OCI-LY7 (cell line): ENCODE results near the gene DAB1. TPM values are rescaled to one million over a fixed set of nuclear protein-coding genes. Genes with fewer than 3 reads are reported as not detected.

Source experiments
- BruUV-seq: library from RNA; stranded (reverse); fragments of 400-500 nt; replicated peaks from 2 replicates; lab custom pipeline; 2021; lab: Mats Ljungman, UMichigan
- CTCF ChIA-PET: fragments of 300-600 bp; sonication (Branson Sonifier 250); formaldehyde crosslinking; loops from one replicate; lab custom pipeline; 2022; ENCODE audit warnings: antibody characterized with exemption; ENCODE audit not compliant: unreplicated experiment; lab: Charles Lee
- POLR2A ChIA-PET: fragments of 300-600 bp; sonication (Branson Sonifier 250); formaldehyde crosslinking; loops from one replicate; lab custom pipeline; 2022; ENCODE audit warnings: antibody characterized with exemption; lab: Charles Lee
- DNase-seq: peaks from one replicate; pipeline ENCODE4 v3.0.0-alpha.2; 2015; ENCODE audit warnings: low spot score
- H2AFZ ChIP-seq: fragments of 200-600 bp; sonication (generic), shearing (Covaris generic); 2 replicates; pipeline ENCODE4 v1.6.1; 2014; ENCODE audit warnings: mild to moderate bottlenecking, antibody characterized with exemption, low read length, moderate library complexity
- H3K27ac ChIP-seq: fragments of 200-600 bp; sonication (generic); 2 replicates; pipeline ENCODE4 v1.5.1; 2014; ENCODE audit warnings: mixed run types, low read depth, mild to moderate bottlenecking, moderate library complexity, low read length, inconsistent platforms; ENCODE audit not compliant: poor library complexity, severe bottlenecking
- H3K36me3 ChIP-seq: fragments of 200-600 bp; sonication (generic); 2 replicates; pipeline ENCODE4 v1.6.1; 2014; ENCODE audit warnings: mild to moderate bottlenecking, antibody characterized with exemption, low read length, moderate library complexity, mixed read lengths; ENCODE audit not compliant: insufficient read depth
- H3K4me1 ChIP-seq: fragments of 200-600 bp; sonication (generic); 2 replicates; pipeline ENCODE4 v1.5.1; 2014; ENCODE audit warnings: mild to moderate bottlenecking, low read length; ENCODE audit not compliant: insufficient read depth, poor library complexity, severe bottlenecking
- H3K4me2 ChIP-seq: fragments of 200-600 bp; sonication (generic); 2 replicates; pipeline ENCODE4 v1.6.1; 2014; ENCODE audit warnings: mild to moderate bottlenecking, low read length
- H3K4me3 ChIP-seq: fragments of 200-600 bp; sonication (generic); 2 replicates; pipeline ENCODE4 v1.5.1; 2014; ENCODE audit warnings: mild to moderate bottlenecking, low read depth, low read length; ENCODE audit not compliant: poor library complexity, severe bottlenecking
- H3K79me2 ChIP-seq: fragments of 200-600 bp; sonication (generic); 2 replicates; pipeline ENCODE4 v1.6.1; 2016; ENCODE audit warnings: low read depth, mild to moderate bottlenecking, low read length, moderate library complexity, mixed read lengths; ENCODE audit not compliant: insufficient read depth
- H3K9me2 ChIP-seq: fragments of 200-600 bp; sonication (generic); 2 replicates; pipeline ENCODE4 v1.6.1; 2016; ENCODE audit warnings: mild to moderate bottlenecking, low read length, mixed read lengths; ENCODE audit not compliant: insufficient read depth
- H3K9me3 ChIP-seq: fragments of 200-600 bp; sonication (generic); 2 replicates; pipeline ENCODE4 v1.6.1; 2014; ENCODE audit warnings: mild to moderate bottlenecking, mixed run types, low read length, mixed read lengths
- H4K20me1 ChIP-seq: fragments of 200-600 bp; sonication (generic); 2 replicates; pipeline ENCODE4 v1.6.1; 2014; ENCODE audit warnings: mild to moderate bottlenecking, antibody characterized with exemption, low read length, moderate library complexity, mixed read lengths; ENCODE audit not compliant: insufficient read depth
- EZH2phosphoT487 ChIP-seq: fragments of 200-600 bp; sonication (generic); IDR thresholded peaks from 2 replicates; pipeline ENCODE4 v1.6.1; 2018; ENCODE audit warnings: low read depth, borderline replicate concordance, mild to moderate bottlenecking, mixed run types, antibody characterized with exemption, low read length, moderate library complexity, mixed read lengths
- intact Hi-C: fragments of 100-400 bp; cut with micrococcal nuclease; formaldehyde crosslinking; loops from one replicate; pipeline ENCODE4 v1.10.0; 2022; ENCODE audit not compliant: unreplicated experiment
- total RNA-seq, 2 experiments: library from RNA; depleted of rRNA in 1 of 2; stranded (reverse); fragments of >200 nt in 1 of 2; shearing (Covaris generic) in 1 of 2; gene quantifications; 2 replicates each; pipeline ENCODE4 v1.2.3, GENCODE V29; 2014 to 2022
- TF ChIP-seq, protein P1 (sequence below): fragments of 200-600 bp; sonication (generic); conservative IDR thresholded peaks from 2 replicates; pipeline ENCODE4 v1.5.1; 2014; ENCODE audit warnings: mild to moderate bottlenecking, antibody characterized with exemption, low read length, moderate library complexity, mixed read lengths

The DAB1 gene
- total RNA-seq, 2 experiments from 2014 or later: not detected

DNA sequence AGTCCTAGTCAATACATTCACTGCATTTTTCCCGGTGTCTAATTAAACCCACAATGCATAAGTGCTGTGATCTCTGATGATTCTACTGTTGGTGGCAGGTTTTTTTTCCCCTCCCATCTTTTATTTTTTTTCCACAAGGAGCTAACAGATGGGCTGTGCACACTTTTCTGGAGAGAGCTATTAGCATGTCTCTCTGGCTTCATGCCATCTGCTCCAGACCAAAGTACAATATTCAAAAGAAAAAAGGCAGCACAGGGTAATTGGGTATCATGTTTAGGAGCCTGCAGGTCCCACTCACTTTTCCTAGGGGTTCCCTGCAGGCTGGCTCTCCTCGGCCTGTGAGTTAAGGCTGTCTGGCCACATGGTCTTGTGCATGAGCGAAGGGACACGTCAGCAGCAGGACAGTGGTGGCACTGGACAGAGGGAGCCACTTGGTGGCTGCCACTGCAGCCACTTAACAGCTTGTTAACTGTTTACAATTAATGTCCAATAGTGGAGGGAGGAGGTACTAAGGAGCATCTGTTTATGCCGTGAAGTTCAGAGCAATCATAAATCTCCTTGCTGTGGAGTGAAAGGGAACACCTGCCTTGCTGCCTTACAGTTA lies 404.5 kb downstream of the DAB1 start:
- no peak overlapping the region for H2AFZ ChIP-seq
- TF ChIP-seq, protein P1, sequence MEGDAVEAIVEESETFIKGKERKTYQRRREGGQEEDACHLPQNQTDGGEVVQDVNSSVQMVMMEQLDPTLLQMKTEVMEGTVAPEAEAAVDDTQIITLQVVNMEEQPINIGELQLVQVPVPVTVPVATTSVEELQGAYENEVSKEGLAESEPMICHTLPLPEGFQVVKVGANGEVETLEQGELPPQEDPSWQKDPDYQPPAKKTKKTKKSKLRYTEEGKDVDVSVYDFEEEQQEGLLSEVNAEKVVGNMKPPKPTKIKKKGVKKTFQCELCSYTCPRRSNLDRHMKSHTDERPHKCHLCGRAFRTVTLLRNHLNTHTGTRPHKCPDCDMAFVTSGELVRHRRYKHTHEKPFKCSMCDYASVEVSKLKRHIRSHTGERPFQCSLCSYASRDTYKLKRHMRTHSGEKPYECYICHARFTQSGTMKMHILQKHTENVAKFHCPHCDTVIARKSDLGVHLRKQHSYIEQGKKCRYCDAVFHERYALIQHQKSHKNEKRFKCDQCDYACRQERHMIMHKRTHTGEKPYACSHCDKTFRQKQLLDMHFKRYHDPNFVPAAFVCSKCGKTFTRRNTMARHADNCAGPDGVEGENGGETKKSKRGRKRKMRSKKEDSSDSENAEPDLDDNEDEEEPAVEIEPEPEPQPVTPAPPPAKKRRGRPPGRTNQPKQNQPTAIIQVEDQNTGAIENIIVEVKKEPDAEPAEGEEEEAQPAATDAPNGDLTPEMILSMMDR: no peak
- no peak for TF ChIP-seq EZH2phosphoT487
- ChIA-PET CTCF (no interaction called here), POLR2A (interaction anchor here (0.5 to 1.4 kb wide), 2 partner anchors 14 to 1511 kb away, joined by 3 read pairs; no protein-coding TSS in a partner anchor)
- H4K20me1 ChIP-seq: no peaks in the 10 kb centered on the region
- H3K4me3 ChIP-seq: no peak overlapping the region
- H3K4me1 ChIP-seq: no peaks in the 10 kb centered on the region
- BruUV-seq: no TSS peak
- no peak for DNase-seq
- intact Hi-C loops: no loop called here
- H3K4me2 ChIP-seq: no peak overlapping the region
- H3K9me2 ChIP-seq: no peaks in the 10 kb centered on the region
- no peak overlapping the region for H3K27ac ChIP-seq
- no peaks in the 10 kb centered on the region for H3K9me3 ChIP-seq
- H3K36me3 ChIP-seq: no peaks in the 10 kb centered on the region
- H3K79me2 ChIP-seq: no peaks in the 10 kb centered on the region

DNA sequence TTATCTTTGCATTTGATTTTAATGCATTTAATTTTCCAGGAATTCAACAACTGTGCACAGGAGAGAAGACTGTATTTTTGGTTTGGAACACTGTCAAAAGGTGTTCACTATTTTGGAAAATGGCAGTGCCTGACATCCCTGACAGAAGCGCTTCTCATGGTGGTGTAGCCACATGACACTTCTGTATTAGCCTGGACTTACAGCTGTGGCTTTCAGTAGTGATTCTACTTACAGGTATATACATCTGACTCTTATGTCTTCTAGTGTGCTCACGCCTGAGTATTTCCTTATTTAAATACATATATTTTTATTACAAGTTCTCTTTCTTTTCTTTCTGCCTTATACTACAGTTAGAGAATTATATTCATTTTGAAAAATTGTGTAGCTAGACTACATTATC lies 405.7 kb downstream of the DAB1 start:
- Histone ChIP-seq H3K36me3 (no peaks in the 10 kb centered on the region), H3K4me2 (no peak overlapping the region), H3K79me2 (no peaks in the 10 kb centered on the region), H3K9me2 (no peaks in the 10 kb centered on the region), H4K20me1 (no peaks in the 10 kb centered on the region), H3K4me3 (no peak overlapping the region), H3K4me1 (no peaks in the 10 kb centered on the region), H3K27ac (no peak overlapping the region), H3K9me3 (no peaks in the 10 kb centered on the region), H2AFZ (no peak overlapping the region)
- ChIA-PET CTCF (no interaction called here), POLR2A (interaction anchor here (0.6 to 1.4 kb wide), 2 partner anchors 13 to 504 kb away, joined by 3 read pairs; no protein-coding TSS in a partner anchor)
- no peak for DNase-seq
- TF ChIP-seq EZH2phosphoT487: no peak
- TF ChIP-seq, protein P1: 0 out of 2 replicates have a peak, but pooled peaks have one; percentile 30
- no TSS peak for BruUV-seq
- intact Hi-C loops: no loop called here

DNA sequence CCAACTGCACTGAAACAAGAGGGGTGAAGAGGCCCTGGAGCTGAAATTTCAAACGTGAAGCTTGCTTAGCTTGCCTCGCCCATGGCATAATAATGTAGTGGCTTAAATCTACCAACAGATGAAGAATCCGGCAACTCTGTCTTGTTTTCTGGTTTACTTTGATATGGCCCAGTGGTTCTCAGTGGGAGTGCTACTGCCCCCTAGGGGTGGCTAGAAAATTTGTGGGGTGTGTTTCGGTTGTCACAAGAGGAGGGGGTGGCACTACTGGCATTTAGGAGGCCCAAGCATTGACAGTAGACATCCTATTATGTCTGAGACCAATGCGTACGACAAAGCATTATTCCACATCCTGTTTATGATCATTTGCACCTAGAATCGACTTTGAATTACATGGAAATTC lies 406.1 kb downstream of the DAB1 start:
- Histone ChIP-seq H3K79me2 (no peaks in the 10 kb centered on the region), H3K4me1 (no peaks in the 10 kb centered on the region), H3K36me3 (no peaks in the 10 kb centered on the region), H3K9me3 (no peaks in the 10 kb centered on the region), H3K27ac (no peak overlapping the region), H4K20me1 (no peaks in the 10 kb centered on the region), H3K4me2 (no peak overlapping the region), H3K9me2 (no peaks in the 10 kb centered on the region), H3K4me3 (no peak overlapping the region), H2AFZ (no peak overlapping the region)
- POLR2A ChIA-PET: no interaction called here
- TF ChIP-seq, protein P1: peak; percentile 73
- no peak for TF ChIP-seq EZH2phosphoT487
- peak; percentile 2 for DNase-seq
- BruUV-seq: no TSS peak
- intact Hi-C loops: no loop called here
- CTCF ChIA-PET: no interaction called here
